Measurements from ENCODE around the gene SPTBN1. TPM values are rescaled to one million over a fixed set of nuclear protein-coding genes. Genes with fewer than 3 reads are reported as not detected.

SPTBN1 gene
- total and polyA plus RNA-seq, 2 donors (not counting 3 experiments of a cell fraction or from before 2014, with no cell fraction given): 63.3 to 320 TPM

DNA sequence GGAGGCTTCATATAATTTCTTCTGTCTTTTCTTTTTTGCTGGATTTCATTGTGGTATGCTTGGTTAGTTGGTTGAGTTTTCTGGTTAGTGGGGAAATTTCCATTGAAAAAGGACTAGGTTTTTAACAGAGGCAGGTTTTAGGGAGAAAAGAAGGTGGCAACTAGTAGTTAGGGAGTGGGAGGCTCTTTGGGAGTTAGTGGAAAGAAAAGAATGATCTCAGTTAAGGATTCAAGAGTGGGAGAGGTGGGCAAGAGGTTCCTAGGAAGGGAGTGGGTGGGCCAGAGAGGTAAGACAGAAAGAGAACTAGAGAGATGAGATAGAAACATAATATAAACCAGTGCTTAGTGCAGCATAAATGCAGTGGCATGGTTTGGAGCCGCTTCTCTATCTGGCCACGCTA is 96.9 kb downstream of the SPTBN1 start:
- no peak for DNase-seq (ENCODE audit: low read depth, low spot score)
- H3K4me1 ChIP-seq (ENCODE audit: control insufficient read depth, extremely low read depth, insufficient read depth, low read length): peaks cover 18% of the 10 kb centered on the region
- BruUV-seq (replicated peaks): no TSS peak
- TF ChIP-seq MAX (IDR thresholded peaks at IDR 0.05; ENCODE audit: insufficient read depth, insufficient read length) (no peak), EZH2 (IDR thresholded peaks at IDR 0.05; ENCODE audit: borderline replicate concordance, low read depth, low read length, severe bottlenecking) (no peak), MYC (IDR thresholded peaks at IDR 0.05; ENCODE audit: low read depth, low read length) (no peak), POLR2AphosphoS5 (IDR thresholded peaks at IDR 0.05; ENCODE audit: insufficient read depth, low read depth, low read length) (no peak), POLR2A (IDR thresholded peaks at IDR 0.05; ENCODE audit: low read depth, low read length) (no peak), JUN (IDR thresholded peaks at IDR 0.05; ENCODE audit: borderline replicate concordance, insufficient read depth, insufficient read length, low read depth) (no peak)
- no peak overlapping the region for H3K27ac ChIP-seq (ENCODE audit: insufficient read depth, low read depth, low read length)
- dilution Hi-C loops (cut with MboI; ENCODE audit: extremely low pct_ligation_motif_present, low sequenced_read_pairs): no loop called here
- no peak overlapping the region for H3K4me2 ChIP-seq (ENCODE audit: insufficient read depth, low read length)
- H3K79me2 ChIP-seq (ENCODE audit: control insufficient read depth, insufficient read depth, low read length): peaks cover 4% of the 10 kb centered on the region
- H3K9me3 ChIP-seq (replicated peaks; ENCODE audit: control insufficient read depth, insufficient read depth, low read length): no peaks in the 10 kb centered on the region
- ChIA-PET POLR2A (no interaction called here), CTCF (no interaction called here)
- intact Hi-C loops (cut with micrococcal nuclease): no loop called here
- no peak overlapping the region for H3K9ac ChIP-seq (replicated peaks; ENCODE audit: extremely low read depth, insufficient read depth, low read length)
- no peak overlapping the region for H2AFZ ChIP-seq (ENCODE audit: low read depth, low read length)
- FAIRE-seq: no peak
- H3K4me3 ChIP-seq (replicated peaks in 1 of 3; ENCODE audit: insufficient read depth in 1 of 3, low read depth in 1 of 3, low read length in 3 of 3): no peak overlapping the region
- no peaks in the 10 kb centered on the region for H4K20me1 ChIP-seq (replicated peaks; ENCODE audit: control insufficient read depth, extremely low read depth, insufficient read depth, low read length)
- H3K27me3 ChIP-seq (ENCODE audit: control insufficient read depth in 2 of 2, insufficient read depth in 2 of 2, low read length in 2 of 2): no peaks in the 10 kb centered on the region
- no peaks in the 10 kb centered on the region for H3K36me3 ChIP-seq (ENCODE audit: control insufficient read depth in 2 of 2, extremely low read depth in 1 of 2, insufficient read depth in 2 of 2, low read length in 2 of 2)
- no peaks in the 10 kb centered on the region for H3K9me1 ChIP-seq (replicated peaks; ENCODE audit: control insufficient read depth, extremely low read depth, insufficient read depth, low read length)

DNA sequence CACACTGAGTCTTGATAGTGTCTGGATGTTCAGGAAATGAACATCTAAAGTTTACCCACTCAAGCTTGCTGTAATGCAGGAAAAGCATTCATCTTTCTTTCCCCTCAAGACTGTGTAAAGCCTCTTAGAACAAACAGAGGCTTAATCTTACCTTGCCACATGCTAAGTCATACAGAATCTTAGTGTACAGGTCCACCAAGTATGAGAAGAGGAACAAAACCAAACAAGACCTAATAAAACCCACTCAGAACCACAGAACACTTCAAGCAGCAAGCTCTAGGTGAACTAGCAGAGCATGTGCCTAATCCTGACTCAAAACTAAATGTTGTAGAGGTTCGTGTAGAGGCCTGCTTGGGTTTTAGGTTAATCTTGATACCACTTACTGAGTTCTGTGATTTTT is 97.6 kb downstream of the SPTBN1 start:
- H3K27ac ChIP-seq (ENCODE audit: insufficient read depth, low read depth, low read length): no peak overlapping the region
- FAIRE-seq (no peak), DNase-seq (ENCODE audit: low read depth, low spot score) (no peak)
- H3K9me1 ChIP-seq (replicated peaks; ENCODE audit: control insufficient read depth, extremely low read depth, insufficient read depth, low read length): no peaks in the 10 kb centered on the region
- H3K79me2 ChIP-seq (ENCODE audit: control insufficient read depth, insufficient read depth, low read length): peaks cover 9% of the 10 kb centered on the region
- intact Hi-C loops (cut with micrococcal nuclease) (no loop called here), dilution Hi-C loops (cut with MboI; ENCODE audit: extremely low pct_ligation_motif_present, low sequenced_read_pairs) (no loop called here)
- ChIA-PET CTCF (interaction anchor here (0.7 to 1.7 kb wide), 3 partner anchors 14 to 447 kb away, joined by 3 to 8 read pairs (median 5); no protein-coding TSS in a partner anchor), POLR2A (no interaction called here)
- H2AFZ ChIP-seq (ENCODE audit: low read depth, low read length): no peak overlapping the region
- peaks cover 18% of the 10 kb centered on the region for H3K4me1 ChIP-seq (ENCODE audit: control insufficient read depth, extremely low read depth, insufficient read depth, low read length)
- no peaks in the 10 kb centered on the region for H3K27me3 ChIP-seq (ENCODE audit: control insufficient read depth in 2 of 2, insufficient read depth in 2 of 2, low read length in 2 of 2)
- no peaks in the 10 kb centered on the region for H3K36me3 ChIP-seq (ENCODE audit: control insufficient read depth in 2 of 2, extremely low read depth in 1 of 2, insufficient read depth in 2 of 2, low read length in 2 of 2)
- no peaks in the 10 kb centered on the region for H4K20me1 ChIP-seq (replicated peaks; ENCODE audit: control insufficient read depth, extremely low read depth, insufficient read depth, low read length)
- BruUV-seq (replicated peaks): no TSS peak
- no peak overlapping the region for H3K4me2 ChIP-seq (ENCODE audit: insufficient read depth, low read length)
- no peak overlapping the region for H3K9ac ChIP-seq (replicated peaks; ENCODE audit: extremely low read depth, insufficient read depth, low read length)
- H3K9me3 ChIP-seq (replicated peaks; ENCODE audit: control insufficient read depth, insufficient read depth, low read length): no peaks in the 10 kb centered on the region
- TF ChIP-seq CTCF (IDR thresholded peaks at IDR 0.05; ENCODE audit: extremely low read depth in 1 of 2, insufficient read depth in 1 of 2, low read depth in 1 of 2, low read length in 2 of 2): no peak
- no peak for TF ChIP-seq MAX (IDR thresholded peaks at IDR 0.05; ENCODE audit: insufficient read depth, insufficient read length)
- TF ChIP-seq FOS (IDR thresholded peaks at IDR 0.05; ENCODE audit: borderline replicate concordance, insufficient read depth, low read length): no peak
- TF ChIP-seq JUN (IDR thresholded peaks at IDR 0.05; ENCODE audit: borderline replicate concordance, insufficient read depth, insufficient read length, low read depth): no peak
- no peak overlapping the region for H3K4me3 ChIP-seq (replicated peaks in 1 of 3; ENCODE audit: insufficient read depth in 1 of 3, low read depth in 1 of 3, low read length in 3 of 3)
